ENCODE measurements around the gene PARS2.

The PARS2 gene

DNA sequence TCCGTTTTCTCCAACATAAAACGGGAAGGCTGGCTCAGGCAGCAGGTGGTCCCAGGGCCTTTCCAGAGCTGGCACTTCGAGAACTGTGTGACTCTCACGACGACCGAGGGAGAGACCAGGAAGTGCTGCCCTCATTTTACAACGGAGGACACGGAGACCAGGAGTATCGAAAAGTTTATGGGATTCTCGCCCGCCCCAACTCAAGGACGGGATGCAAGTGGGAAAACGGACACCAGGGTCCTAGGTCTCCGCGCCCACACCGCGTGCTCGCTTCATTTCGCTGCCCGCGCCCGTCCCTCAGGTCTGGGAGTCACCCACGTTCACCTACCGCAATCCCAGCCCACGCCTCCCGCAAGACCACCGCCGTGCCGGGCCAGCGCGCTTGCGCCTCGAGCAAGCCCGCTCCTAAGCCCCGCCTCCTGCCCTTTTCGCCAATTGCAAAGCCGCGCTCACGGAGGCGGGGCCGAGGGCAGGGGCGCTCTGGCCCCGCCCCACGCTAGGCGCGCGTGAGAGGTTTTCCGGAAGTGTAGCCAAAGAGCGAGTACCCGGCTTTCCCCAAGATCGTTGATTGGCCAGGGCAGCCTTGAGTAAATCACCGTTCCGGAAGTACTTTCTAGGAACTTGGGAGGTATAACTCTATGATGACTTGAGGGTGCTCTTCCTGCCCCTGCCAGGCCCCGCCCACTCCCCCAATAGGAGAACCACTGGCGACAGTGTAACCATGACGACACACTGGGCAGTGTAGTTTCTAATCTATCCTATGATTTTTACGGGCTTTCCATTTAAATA lies at the start of gene PARS2:
PARS2 (minus strand) TSS at position 391 of the 789 bp plus-strand sequence. CDS start 5,362 bp downstream, outside the sequence.
- peak; percentile 98 for DNase-seq

DNA sequence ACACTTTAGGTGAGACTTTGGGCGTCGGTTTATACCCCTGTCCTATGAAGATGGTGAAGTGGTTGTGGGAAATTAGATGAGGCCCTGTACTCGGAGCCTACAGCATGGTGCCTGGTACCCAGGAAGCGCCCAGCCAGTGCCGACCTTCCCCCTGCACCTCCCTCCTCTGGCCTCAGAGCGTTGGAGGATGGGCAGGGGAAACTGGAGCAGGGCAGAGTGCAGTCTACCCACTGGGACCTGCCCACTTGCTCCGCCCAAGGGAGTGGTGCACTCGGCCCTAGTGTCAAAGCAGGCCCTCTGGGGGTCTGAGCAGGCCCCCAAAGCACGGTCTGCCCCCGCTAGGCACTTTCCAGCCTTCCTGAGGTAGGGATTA lies 49.8 kb upstream of the PARS2 start:
- DNase-seq, result no peak

GRCh38 chr1:54813485-54814125 lies 49.3 kb upstream of the PARS2 start:
- no peak for DNase-seq

DNA sequence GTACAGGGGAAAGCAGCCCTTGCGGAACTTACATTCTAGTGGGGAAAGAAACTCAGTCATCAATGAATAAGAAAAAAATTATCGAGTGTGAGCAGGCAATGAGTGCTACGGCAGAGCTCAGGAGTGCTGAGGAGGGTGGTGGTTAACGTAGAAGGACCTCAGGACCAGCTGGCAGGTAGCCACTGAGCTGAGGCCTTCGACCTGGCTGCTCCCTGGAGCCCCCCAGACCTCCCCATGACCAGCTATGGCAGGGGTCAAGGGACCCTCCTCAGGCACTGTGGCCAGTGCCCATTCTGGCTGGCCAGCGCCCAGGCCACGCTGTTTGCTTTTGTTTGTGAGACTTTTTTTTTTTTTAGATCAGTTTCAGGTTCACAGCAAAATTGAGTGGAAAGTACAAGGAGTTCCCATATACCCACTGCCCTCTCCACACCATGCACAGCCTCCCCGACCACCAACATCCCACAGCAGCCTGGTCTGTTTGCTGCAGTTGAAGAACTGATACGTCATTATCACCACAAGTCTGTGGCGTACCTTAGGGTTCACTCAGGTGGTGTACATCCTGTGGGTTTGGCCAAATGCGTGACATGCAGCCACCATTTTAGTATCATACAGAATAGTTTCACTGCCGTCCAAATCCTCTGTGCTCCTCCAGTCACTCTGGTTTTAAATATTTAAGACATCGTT lies 48.6 kb upstream of the PARS2 start:
- DNase-seq, result no peak

- no peak for DNase-seq
Measured at GRCh38 chr1:54811739-54812655, 47.7 kb upstream of the PARS2 start.

DNA sequence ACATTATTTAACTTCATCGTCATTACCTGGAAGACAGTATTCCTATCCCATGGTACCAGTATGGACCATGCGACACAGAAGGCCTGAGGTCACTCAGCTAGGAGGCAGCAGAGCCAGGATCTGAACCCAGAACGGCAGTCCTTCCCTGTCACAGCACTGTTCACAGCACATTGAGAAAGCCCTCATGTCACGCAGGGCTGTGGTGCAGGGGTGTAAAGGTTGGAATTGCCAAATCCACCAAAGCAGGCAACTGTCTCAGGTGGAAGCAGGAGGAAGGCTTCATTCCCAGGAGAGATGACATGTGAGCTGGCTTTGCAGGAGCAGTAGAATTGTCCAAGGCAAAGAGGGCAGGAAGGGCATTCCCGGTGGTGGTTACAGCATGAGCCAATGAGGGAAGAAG lies 46.7 kb upstream of the PARS2 start:
- DNase-seq, result no peak

DNA sequence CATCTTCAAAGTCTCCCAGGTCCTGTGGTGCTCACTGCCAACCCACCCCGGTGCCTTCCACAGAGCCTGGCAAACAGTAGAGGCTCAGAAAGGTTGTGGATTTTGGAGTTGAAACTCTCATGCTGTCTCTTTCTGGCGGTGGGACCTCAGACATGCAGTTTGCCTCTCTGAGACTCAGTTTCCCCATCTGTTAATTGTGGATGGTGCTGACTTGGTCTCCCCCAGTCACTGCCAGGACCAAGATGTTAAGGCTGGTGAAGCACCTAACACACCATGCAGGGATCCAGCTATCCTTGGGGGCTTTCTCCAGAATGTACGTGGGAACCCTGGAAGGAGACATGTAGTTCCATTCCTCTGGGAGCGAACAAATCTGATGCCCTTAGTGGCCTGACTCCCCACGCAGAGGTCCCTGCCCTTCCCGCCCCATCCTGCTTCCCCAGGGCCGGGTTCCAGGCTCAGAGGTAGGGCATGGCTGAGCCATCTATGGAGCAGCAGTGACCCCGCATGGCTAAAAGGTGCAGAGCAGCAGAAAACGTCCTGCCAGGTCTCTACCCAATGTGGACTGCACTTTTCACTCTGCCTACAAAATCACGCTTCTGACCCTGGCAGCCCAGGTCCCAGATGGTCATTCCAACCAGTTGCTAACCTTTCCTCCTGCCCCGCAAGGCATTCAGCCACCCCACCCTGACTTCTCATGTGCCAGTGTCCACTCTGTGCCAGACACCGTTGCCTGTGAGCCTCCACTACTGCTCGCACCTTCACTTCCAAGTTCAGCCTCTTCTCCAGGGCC lies 46.0 kb upstream of the PARS2 start:
- DNase-seq, result peak; percentile 70

DNA sequence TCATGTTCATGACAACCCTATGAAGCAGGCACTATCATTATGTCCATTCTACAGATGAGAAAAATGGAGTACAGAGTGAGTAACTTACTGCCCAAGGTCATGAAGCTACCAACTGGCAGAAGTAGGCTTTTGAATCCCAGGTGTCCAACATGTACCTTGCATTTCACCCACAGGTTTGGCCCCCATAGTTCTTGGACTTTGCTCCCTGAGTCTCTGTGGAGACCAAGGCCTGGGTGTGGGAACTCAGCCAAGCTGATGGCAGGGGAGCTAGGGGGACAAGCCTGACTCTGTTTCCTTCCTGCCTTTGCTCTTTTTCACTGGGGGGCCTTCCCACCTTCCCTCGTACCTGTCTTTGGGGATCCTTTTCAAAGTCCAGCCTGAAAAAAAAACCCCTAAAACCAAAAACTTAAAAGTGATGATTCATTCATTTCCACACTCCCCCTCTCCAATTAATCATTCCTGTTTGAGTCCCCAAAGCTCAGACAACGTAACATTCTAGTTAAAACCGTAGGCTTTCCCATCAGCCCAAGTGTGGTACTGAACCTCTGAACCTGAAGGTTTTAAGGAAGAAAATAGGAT lies 45.3 kb upstream of the PARS2 start:
- no peak for DNase-seq

DNA sequence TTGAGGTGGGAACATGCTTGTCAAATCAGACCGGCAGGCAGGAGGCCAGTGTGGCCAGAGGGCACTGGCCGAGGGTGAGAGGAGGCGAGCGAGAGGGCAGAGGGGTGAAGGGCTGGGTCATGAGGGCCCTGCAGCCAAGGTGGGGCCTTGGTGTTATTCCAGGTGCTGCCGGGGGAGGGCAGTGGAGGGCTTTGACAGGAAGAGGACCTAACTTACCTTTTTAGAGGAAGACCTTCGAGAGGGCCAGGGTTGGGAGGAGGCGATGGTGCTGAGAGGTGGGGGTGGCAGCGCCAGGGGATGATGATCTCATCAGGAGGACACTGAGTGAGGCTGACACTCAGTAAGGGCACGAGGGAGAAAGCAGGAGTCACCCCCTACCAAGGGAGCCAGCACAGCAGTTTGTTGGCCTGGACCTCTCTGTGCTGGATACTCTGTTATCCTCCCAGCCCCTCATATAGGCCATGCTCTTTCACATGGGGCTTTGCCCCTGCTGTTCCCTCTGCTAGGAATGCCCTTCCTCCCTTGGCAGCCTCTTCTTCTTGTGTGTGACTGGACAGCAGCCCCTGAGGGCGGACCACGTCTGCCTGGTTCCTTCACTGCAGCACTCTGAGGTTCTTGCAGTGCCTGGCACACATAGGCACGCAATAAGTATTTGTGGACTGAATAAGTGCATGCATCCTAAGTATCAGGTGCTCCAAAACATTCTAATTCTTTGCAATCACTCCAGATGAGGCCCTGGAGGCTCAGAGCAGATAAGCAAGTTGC lies 44.3 kb upstream of the PARS2 start:
- DNase-seq, result no peak

- no peak for DNase-seq
Measured at GRCh38 chr1:54807756-54808155, 43.4 kb upstream of the PARS2 start.

DNA sequence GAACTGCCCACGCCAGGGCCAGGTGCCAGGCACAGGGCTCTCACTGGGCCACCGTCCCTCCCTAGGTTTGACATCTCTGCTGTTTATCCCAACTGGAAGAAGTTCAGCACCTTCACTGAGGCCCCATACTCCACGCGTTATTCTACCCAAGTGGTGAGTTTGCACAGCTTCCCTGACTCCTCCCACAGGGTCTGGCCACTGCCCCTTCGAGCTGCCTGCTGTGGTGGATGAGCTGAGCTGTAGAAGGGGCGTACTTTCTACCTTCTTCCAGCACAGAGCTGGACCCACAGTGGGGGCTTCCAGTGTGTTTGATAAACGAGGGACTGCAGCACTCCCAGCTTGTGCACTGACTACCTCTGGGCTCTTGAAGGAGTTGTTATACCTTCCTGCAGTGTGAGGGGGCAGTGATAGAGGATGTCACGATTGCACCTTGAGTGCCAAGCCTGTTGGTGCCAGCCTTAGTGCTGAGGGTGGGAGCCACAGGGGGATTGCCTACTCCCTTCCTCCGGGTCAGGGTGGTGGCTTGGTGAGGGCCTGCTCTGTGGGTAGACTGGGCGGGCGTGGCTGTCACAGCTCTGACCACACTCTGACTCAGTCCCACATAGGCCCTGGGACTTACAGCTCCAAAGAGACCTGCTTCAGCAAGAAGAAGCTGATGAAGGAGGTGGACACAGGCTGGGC lies 42.7 kb upstream of the PARS2 start:
- peak; percentile 28 for DNase-seq

DNA sequence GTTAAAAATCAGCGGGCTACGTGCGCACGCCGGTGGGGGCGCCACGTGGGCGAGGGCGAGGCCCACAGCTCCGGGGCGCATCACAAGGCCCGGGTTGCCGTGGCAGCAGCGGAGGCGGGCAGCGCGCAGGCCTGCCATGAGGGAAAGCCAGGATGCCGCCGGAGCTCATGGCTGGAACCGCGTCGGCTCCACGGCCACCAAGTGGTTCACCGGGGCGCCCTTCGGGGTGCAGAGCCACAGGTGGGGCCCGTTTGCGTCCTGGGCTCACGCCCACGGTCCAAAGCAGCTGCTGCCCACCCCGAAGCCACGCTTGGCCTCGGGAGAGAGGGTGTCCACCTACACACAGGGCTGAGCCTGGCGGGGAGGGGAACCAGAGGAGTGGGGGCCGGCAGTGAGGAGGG lies 41.7 kb upstream of the PARS2 start:
- no peak for DNase-seq

- DNase-seq, result no peak
Measured at GRCh38 chr1:54805466-54805865, 41.1 kb upstream of the PARS2 start.

- no peak for DNase-seq
Measured at GRCh38 chr1:54804471-54805132, 40.3 kb upstream of the PARS2 start.

DNA sequence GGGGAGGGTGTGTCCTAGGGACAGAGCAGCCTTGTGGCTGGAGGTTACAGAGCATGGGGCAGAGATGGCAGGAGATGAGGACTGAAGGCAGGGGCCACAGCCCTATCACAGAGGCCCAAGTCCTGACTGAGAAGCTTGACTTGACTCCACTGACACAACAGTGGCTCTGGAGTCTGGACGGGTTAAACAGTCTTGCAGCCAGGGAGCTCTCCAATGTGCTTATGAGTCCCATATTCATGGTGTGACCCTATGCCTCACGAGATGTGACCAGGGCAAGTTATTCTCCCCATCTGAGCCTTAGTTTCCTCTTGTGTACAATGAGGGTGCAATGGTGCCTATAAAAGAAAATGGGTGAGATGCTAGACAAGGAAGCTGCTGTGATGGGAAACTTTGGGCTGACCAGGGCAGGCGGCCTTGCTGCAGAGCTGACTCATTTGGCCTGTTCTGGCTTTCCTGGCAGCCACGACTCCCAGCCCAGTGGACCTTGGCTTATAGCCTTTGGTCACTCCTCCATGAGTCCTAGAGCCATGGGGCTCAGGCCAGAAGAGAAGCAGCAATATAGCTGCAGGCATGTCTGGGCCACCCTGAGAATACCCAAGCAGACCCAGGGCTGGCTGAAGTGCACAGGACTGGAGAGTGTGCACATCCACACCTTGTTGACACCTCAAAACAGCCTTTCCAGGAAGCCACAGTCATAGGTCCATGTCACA lies 39.6 kb upstream of the PARS2 start:
- DNase-seq, result no peak

- peak; percentile 81 for DNase-seq
Measured at GRCh38 chr1:54800899-54801759, 36.8 kb upstream of the PARS2 start, which contains the start of gene TTC22. Gene TTC22, minus strand, starts transcription at chr1:54801323. Its CDS starts 160 bp downstream, at chr1:54801163.

DNA sequence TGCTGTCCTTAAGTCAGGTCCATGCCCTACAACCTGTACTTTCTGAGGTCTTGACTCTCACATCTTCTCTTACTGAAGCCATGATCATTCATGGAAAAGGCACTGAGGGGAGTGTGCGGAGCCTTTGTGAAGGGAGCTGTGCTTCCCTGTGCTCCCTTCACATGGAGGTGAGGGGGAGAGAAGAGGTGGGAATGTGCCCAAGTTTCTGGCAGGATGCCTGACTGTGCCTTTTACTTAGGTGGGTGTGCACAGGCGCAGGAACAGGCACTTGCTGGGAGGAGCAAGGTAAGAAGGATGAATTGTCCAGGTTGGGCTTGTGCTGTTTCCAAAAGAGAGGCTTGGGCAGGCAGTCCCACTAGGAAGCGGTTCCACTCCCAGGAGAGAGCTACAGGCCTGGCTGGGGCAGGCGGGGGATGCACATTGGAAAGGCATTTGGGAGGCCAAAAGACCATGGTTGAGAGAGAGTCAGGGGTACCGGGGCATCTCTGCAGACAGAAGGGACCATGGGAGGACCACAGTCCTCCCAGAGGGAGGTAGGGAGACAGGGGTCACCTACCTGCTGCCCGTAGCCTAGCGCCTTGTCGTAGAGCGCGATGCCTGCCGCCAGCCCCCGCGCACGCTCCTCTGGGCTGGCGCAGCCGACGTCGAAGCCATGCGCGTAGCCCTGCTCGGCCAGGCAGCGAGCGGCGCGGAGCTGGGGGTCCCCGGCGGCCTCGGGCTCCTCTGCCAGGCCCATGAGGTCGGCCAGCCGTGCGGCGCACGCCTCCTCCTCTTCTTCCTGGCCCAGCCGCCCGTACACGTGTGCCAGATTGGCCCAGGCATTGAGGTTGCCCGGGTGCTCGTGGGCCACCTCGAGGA lies 35.9 kb upstream of the PARS2 start:
- DNase-seq, result no peak

Data from CD4-positive, alpha-beta T cell treated with Interleukin-6 for 4 hours (primary cell).